CD4-positive, alpha-beta memory T cell (primary cell): ENCODE measurements around the gene GPRC5D. TPM values are rescaled to one million over a fixed set of nuclear protein-coding genes. Genes with fewer than 3 reads are reported as not detected.
A peak's percentile ranks its signal among the peaks of the same experiment; 100 is the strongest.

Experiments
- CTCF ChIA-PET: fragments of 350-600 bp; sonication (Branson Sonifier 250); formaldehyde crosslinking; loops from one replicate; lab custom pipeline; 2021; ENCODE audit warnings: inconsistent platforms; ENCODE audit not compliant: partially characterized antibody; lab: Charles Lee
- POLR2A ChIA-PET: fragments of 350-600 bp; sonication (Branson Sonifier 250); formaldehyde crosslinking; loops from one replicate; lab custom pipeline; 2021; ENCODE audit not compliant: partially characterized antibody; lab: Charles Lee
- DNase-seq, 5 donors: peaks; one replicate each; pipeline versions ENCODE4 v3.0.0 to v3.0.0-alpha.2; 2020 to 2022; ENCODE audit warnings: mixed read lengths in 1 of 5
- H3K27ac ChIP-seq: one replicate; pipeline ENCODE4 v1.7.0; 2013; ENCODE audit warnings: low read depth, low read length
- H3K27me3 ChIP-seq: 2 replicates; pipeline ENCODE4 v1.7.0; 2013; ENCODE audit warnings: mild to moderate bottlenecking, low read length, moderate library complexity; ENCODE audit not compliant: insufficient read depth
- H3K36me3 ChIP-seq: 2 replicates; pipeline ENCODE4 v1.7.0; 2013; ENCODE audit warnings: mild to moderate bottlenecking, low read length, moderate library complexity; ENCODE audit not compliant: insufficient read depth
- H3K4me1 ChIP-seq: 2 replicates; pipeline ENCODE4 v1.7.0; 2013; ENCODE audit warnings: mild to moderate bottlenecking, low read length, moderate library complexity; ENCODE audit not compliant: insufficient read depth
- H3K4me3 ChIP-seq, 2 donors: one replicate each; pipeline ENCODE4 v1.7.0; 2013; ENCODE audit warnings: low read length in 2 of 2, mild to moderate bottlenecking in 1 of 2
- H3K9me3 ChIP-seq, 2 donors: one replicate each; pipeline ENCODE4 v1.7.0; 2013; ENCODE audit warnings: low read length in 2 of 2, control low read depth in 1 of 2; ENCODE audit not compliant: control insufficient read depth in 1 of 2
- H3K27ac Mint-ChIP-seq, 7 donors: one replicate each; pipeline ENCODE4 v1.8.0; 2020 to 2021; ENCODE audit warnings: mixed read lengths in 7 of 7, mild to moderate bottlenecking in 6 of 7, inconsistent platforms in 3 of 7, moderate library complexity in 3 of 7
- H3K27me3 Mint-ChIP-seq, 2 donors: one replicate each; pipeline ENCODE4 v1.8.0; 2020 to 2021; ENCODE audit warnings: mixed read lengths in 2 of 2
- H3K36me3 Mint-ChIP-seq, 2 donors: one replicate each; pipeline ENCODE4 v1.8.0; 2020 to 2021; ENCODE audit warnings: mixed read lengths in 2 of 2, inconsistent platforms in 1 of 2, mild to moderate bottlenecking in 1 of 2
- H3K4me1 Mint-ChIP-seq, 4 donors: one replicate each; pipeline ENCODE4 v1.8.0; 2020 to 2021; ENCODE audit warnings: mixed read lengths in 4 of 4, mild to moderate bottlenecking in 1 of 4
- H3K4me3 Mint-ChIP-seq, 8 donors: one replicate each; pipeline ENCODE4 v1.8.0; 2020 to 2021; ENCODE audit warnings: mixed read lengths in 8 of 8, mild to moderate bottlenecking in 7 of 8, moderate library complexity in 6 of 8, inconsistent platforms in 3 of 8
- H3K9me3 Mint-ChIP-seq, 8 donors: one replicate each; pipeline ENCODE4 v1.8.0; 2020 to 2021; ENCODE audit warnings: mixed read lengths in 8 of 8, mild to moderate bottlenecking in 5 of 8, inconsistent platforms in 3 of 8, moderate library complexity in 1 of 8
- intact Hi-C: fragments of 100-400 bp; cut with micrococcal nuclease; formaldehyde crosslinking; loops from one replicate; pipeline ENCODE4 v1.15.1; 2023
- polyA plus RNA-seq, 2 donors: library from polyadenylated mRNA; unstranded; fragments of 300-500 nt; fragmentation: Illumina TruSeq; gene quantifications; one replicate each; pipeline ENCODE4 v1.2.3, GENCODE V29; 2021
- total RNA-seq, 2 experiments: library from RNA; stranded (reverse); gene quantifications; one replicate each; pipeline ENCODE4 v1.2.3, GENCODE V29; 2021

The GPRC5D gene
- total and polyA plus RNA-seq, 4 experiments from 2014 or later = 0.71 TPM; not detected in 3

- Mint-ChIP-seq H3K9me3 (peaks cover 0 to 36% (median 20%) of the 10 kb centered on the region in 8 donors), H3K27ac (no peak overlapping the region), H3K27me3 (no peaks in the 10 kb centered on the region), H3K36me3 (peaks cover 45 to 61% of the 10 kb centered on the region in 2 donors), H3K4me3 (no peak overlapping the region), H3K4me1 (no peaks in the 10 kb centered on the region)
- POLR2A ChIA-PET = no interaction called here
- no peaks in the 10 kb centered on the region for H3K9me3 ChIP-seq
- no peak overlapping the region for H3K27ac ChIP-seq
- no peak overlapping the region for H3K4me3 ChIP-seq
- DNase-seq = no peak
- no peaks in the 10 kb centered on the region for H3K4me1 ChIP-seq
- H3K27me3 ChIP-seq = no peaks in the 10 kb centered on the region
- H3K36me3 ChIP-seq = no peaks in the 10 kb centered on the region
- CTCF ChIA-PET = no interaction called here
- intact Hi-C loops = no loop called here
Observed at GRCh38 chr12:12973019-12973418, 21.0 kb upstream of the GPRC5D start.

DNA sequence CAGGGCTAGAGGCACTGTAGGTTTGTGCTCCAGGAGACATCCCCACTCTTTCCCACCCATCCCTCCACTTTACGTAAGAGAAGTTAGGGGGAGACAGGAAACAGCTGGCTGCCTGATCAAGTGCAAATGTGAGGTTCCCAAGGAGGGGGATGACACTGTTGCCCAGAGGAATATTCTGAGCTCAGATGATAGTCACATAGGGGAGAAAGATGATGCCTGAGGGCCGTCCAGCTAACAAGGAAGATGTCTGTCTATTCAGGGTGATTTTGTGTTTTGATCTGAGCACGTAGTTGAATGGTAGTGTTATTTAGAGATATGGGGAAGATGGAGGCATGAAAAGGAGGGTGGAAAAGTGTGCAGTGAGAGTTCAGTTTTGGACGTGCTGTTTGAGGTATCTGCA is 13.9 kb upstream of the GPRC5D start:
- Histone ChIP-seq H3K4me1 (no peaks in the 10 kb centered on the region), H3K9me3 (no peaks in the 10 kb centered on the region), H3K36me3 (no peaks in the 10 kb centered on the region), H3K27me3 (no peaks in the 10 kb centered on the region), H3K27ac (no peak overlapping the region), H3K4me3 (no peak overlapping the region)
- H3K36me3 Mint-ChIP-seq = peaks cover 1 to 12% of the 10 kb centered on the region in 2 donors
- H3K4me3 Mint-ChIP-seq = no peak overlapping the region
- H3K9me3 Mint-ChIP-seq = peaks cover 0 to 5% (median 0%) of the 10 kb centered on the region in 8 donors
- peaks cover 1 to 4% of the 10 kb centered on the region in 2 donors for H3K27me3 Mint-ChIP-seq
- ChIA-PET CTCF (no interaction called here), POLR2A (no interaction called here)
- H3K4me1 Mint-ChIP-seq = no peaks in the 10 kb centered on the region
- intact Hi-C loops = no loop called here
- H3K27ac Mint-ChIP-seq = peak overlapping the region in 2 of 7 donors; percentile 10 to 30
- DNase-seq = no peak

- no peaks in the 10 kb centered on the region for H3K4me1 ChIP-seq
- H3K27me3 ChIP-seq = no peaks in the 10 kb centered on the region
- peaks cover 0 to 5% (median 0%) of the 10 kb centered on the region in 8 donors for H3K9me3 Mint-ChIP-seq
- intact Hi-C loops = no loop called here
- no peak overlapping the region for H3K4me3 ChIP-seq
- H3K4me3 Mint-ChIP-seq = no peak overlapping the region
- H3K27ac ChIP-seq = no peak overlapping the region
- peaks cover 1 to 12% of the 10 kb centered on the region in 2 donors for H3K36me3 Mint-ChIP-seq
- H3K36me3 ChIP-seq = no peaks in the 10 kb centered on the region
- H3K27ac Mint-ChIP-seq = no peak overlapping the region
- H3K9me3 ChIP-seq = no peaks in the 10 kb centered on the region
- ChIA-PET CTCF (no interaction called here), POLR2A (no interaction called here)
- H3K4me1 Mint-ChIP-seq = no peaks in the 10 kb centered on the region
- H3K27me3 Mint-ChIP-seq = peaks cover 1 to 7% of the 10 kb centered on the region in 2 donors
- no peak for DNase-seq
Observed at GRCh38 chr12:12964255-12964654, 12.3 kb upstream of the GPRC5D start.

- Histone ChIP-seq H3K9me3 (no peaks in the 10 kb centered on the region), H3K4me3 (no peak overlapping the region), H3K27me3 (no peaks in the 10 kb centered on the region), H3K36me3 (no peaks in the 10 kb centered on the region), H3K4me1 (no peaks in the 10 kb centered on the region), H3K27ac (no peak overlapping the region)
- Mint-ChIP-seq H3K4me1 (no peaks in the 10 kb centered on the region), H3K27me3 (peaks cover 6 to 7% of the 10 kb centered on the region in 2 donors), H3K36me3 (peaks cover 0 to 5% of the 10 kb centered on the region in 2 donors), H3K27ac (no peak overlapping the region), H3K9me3 (peaks cover 0 to 5% (median 0%) of the 10 kb centered on the region in 8 donors), H3K4me3 (no peak overlapping the region)
- no peak for DNase-seq
- CTCF ChIA-PET = interaction anchor here (1.4 to 1.5 kb wide), 2 partner anchors 9 to 251 kb away, joined by 3 read pairs; no protein-coding TSS in a partner anchor
- intact Hi-C loops = no loop called here
- POLR2A ChIA-PET = no interaction called here
Observed at GRCh38 chr12:12960639-12961209, 8.8 kb upstream of the GPRC5D start.

DNA sequence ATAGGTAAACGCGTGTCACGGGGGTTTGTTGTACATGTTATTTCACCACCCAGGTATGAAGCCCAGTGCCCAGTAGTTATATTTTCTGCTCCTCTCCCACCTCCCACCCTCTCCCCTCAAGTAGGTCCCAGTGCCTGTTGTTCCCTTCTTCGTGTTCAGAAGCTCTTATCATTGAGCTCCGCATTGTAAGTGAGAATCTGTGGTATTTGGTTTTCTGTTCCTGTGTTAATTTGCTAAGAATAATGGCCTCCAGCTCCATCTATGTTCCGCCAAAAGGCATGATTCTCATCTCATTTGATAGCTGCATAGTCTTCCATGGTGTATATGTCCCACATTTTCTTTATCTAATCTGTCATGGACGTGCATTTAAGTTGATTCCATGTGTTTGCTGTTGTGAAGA is 6.9 kb upstream of the GPRC5D start:
- H3K9me3 ChIP-seq = no peaks in the 10 kb centered on the region
- ChIA-PET CTCF (no interaction called here), POLR2A (no interaction called here)

GRCh38 chr12:12954878-12955625 is 3.1 kb upstream of the GPRC5D start:
- H3K4me3 ChIP-seq = no peak overlapping the region
- Mint-ChIP-seq H3K36me3 (no peaks in the 10 kb centered on the region), H3K27ac (no peak overlapping the region), H3K9me3 (no peaks in the 10 kb centered on the region), H3K4me1 (no peaks in the 10 kb centered on the region), H3K4me3 (no peak overlapping the region), H3K27me3 (peaks cover 6 to 8% of the 10 kb centered on the region in 2 donors)
- H3K27ac ChIP-seq = no peak overlapping the region
- no peak for DNase-seq
- H3K9me3 ChIP-seq = no peaks in the 10 kb centered on the region
- no peaks in the 10 kb centered on the region for H3K36me3 ChIP-seq
- intact Hi-C loops = no loop called here
- H3K4me1 ChIP-seq = no peaks in the 10 kb centered on the region
- no peaks in the 10 kb centered on the region for H3K27me3 ChIP-seq
- ChIA-PET CTCF (no interaction called here), POLR2A (no interaction called here)

More for the DNA sequence above, 6.9 kb upstream of the GPRC5D start:
- Mint-ChIP-seq H3K4me3 (no peak overlapping the region), H3K4me1 (no peaks in the 10 kb centered on the region), H3K36me3 (no peaks in the 10 kb centered on the region), H3K27me3 (peaks cover 6 to 7% of the 10 kb centered on the region in 2 donors), H3K27ac (no peak overlapping the region), H3K9me3 (no peaks in the 10 kb centered on the region)
- no peaks in the 10 kb centered on the region for H3K4me1 ChIP-seq
- no peak overlapping the region for H3K4me3 ChIP-seq
- H3K27ac ChIP-seq = no peak overlapping the region
- intact Hi-C loops = no loop called here
- DNase-seq = no peak
- H3K36me3 ChIP-seq = no peaks in the 10 kb centered on the region
- H3K27me3 ChIP-seq = no peaks in the 10 kb centered on the region

DNA sequence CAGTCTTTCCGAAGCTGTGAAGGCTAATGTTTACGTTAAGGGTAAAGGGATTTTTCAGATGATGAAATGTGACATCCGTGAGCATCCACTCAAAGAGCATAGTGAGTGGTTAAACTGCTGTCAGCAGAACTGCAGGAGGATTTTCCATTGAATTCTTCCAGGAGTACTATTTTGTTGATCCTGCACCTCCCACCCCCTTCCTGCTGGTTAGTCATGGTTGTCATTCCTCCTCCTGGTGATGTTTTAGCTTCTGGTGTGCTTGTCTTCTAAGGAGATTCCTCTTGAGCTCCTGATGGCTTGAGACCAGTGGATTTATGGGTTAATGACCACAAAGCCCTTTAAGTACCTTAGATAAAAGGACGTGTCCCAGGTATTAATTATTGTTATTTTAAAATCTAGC is 2.4 kb upstream of the GPRC5D start:
- no peaks in the 10 kb centered on the region for H3K4me1 ChIP-seq
- DNase-seq = no peak
- Mint-ChIP-seq H3K27ac (no peak overlapping the region), H3K4me1 (no peaks in the 10 kb centered on the region), H3K36me3 (no peaks in the 10 kb centered on the region), H3K27me3 (peaks cover 6 to 8% of the 10 kb centered on the region in 2 donors), H3K9me3 (no peaks in the 10 kb centered on the region), H3K4me3 (no peak overlapping the region)
- ChIA-PET POLR2A (no interaction called here), CTCF (no interaction called here)
- H3K27me3 ChIP-seq = no peaks in the 10 kb centered on the region
- H3K36me3 ChIP-seq = no peaks in the 10 kb centered on the region
- H3K27ac ChIP-seq = no peak overlapping the region
- H3K4me3 ChIP-seq = no peak overlapping the region
- intact Hi-C loops = no loop called here
- no peaks in the 10 kb centered on the region for H3K9me3 ChIP-seq
